Measurements from ENCODE around the gene TM9SF1.

The TM9SF1 gene

GRCh38 chr14:24212924-24213865 is 18.0 kb upstream of the TM9SF1 start, which contains the start of gene CHMP4A (continued):
- TF ChIP-seq CSRNP3 (CRISPR knock-in tag; IDR thresholded peaks at IDR 0.05) (0 out of 2 replicates have a peak, but pooled peaks have one; percentile 65), TCF4 (CRISPR knock-in tag; IDR thresholded peaks at IDR 0.05; ENCODE audit: borderline replicate concordance) (no peak; the same call in 1 of the 2 replicates)

- TF ChIP-seq POU6F1 (CRISPR knock-in tag; IDR thresholded peaks at IDR 0.05; ENCODE audit: borderline replicate concordance, low read depth) (no peak), ESRRG (CRISPR knock-in tag; IDR thresholded peaks at IDR 0.05) (no peak), RARB (CRISPR knock-in tag; IDR thresholded peaks at IDR 0.05) (no peak), TSHZ2 (CRISPR knock-in tag; IDR thresholded peaks at IDR 0.05) (no peak), ZNF70 (CRISPR knock-in tag; IDR thresholded peaks at IDR 0.05) (no peak), ZFP3 (CRISPR knock-in tag; IDR thresholded peaks at IDR 0.05) (no peak), ISL1 (CRISPR knock-in tag; IDR thresholded peaks at IDR 0.05) (no peak), PATZ1 (CRISPR knock-in tag; IDR thresholded peaks at IDR 0.05; ENCODE audit: borderline replicate concordance) (no peak), SNAI2 (CRISPR knock-in tag; IDR thresholded peaks at IDR 0.05) (no peak), PPARA (CRISPR knock-in tag; IDR thresholded peaks at IDR 0.05; ENCODE audit: borderline replicate concordance) (no peak), ZFP30 (CRISPR knock-in tag; IDR thresholded peaks at IDR 0.05) (no peak)
- ATAC-seq: no peak
Measured at GRCh38 chr14:24211311-24211710, 16.1 kb upstream of the TM9SF1 start.

- ATAC-seq: no peak
- no peak for TF ChIP-seq ARNTL (CRISPR knock-in tag; IDR thresholded peaks at IDR 0.05; ENCODE audit: borderline replicate concordance, low read depth)
- TF ChIP-seq ZFP30 (CRISPR knock-in tag; IDR thresholded peaks at IDR 0.05): no peak
- no peak for TF ChIP-seq POU6F1 (CRISPR knock-in tag; IDR thresholded peaks at IDR 0.05; ENCODE audit: borderline replicate concordance, low read depth)
- no peak for TF ChIP-seq CREB5 (CRISPR knock-in tag; IDR thresholded peaks at IDR 0.05; ENCODE audit: low read depth)
- TF ChIP-seq GLIS3 (CRISPR knock-in tag; IDR thresholded peaks at IDR 0.05): no peak
Measured at GRCh38 chr14:24207625-24208024, 12.4 kb upstream of the TM9SF1 start.
